Nephron progenitor cell (in vitro differentiated cells): Measurements from ENCODE around the gene KPNA4.

Source experiments
- DNase-seq: peaks from one replicate; pipeline ENCODE4 v3.0.0; 2021
- H3K27ac Mint-ChIP-seq: 2 replicates; pipeline ENCODE4 v1.8.0; 2021; ENCODE audit warnings: mild to moderate bottlenecking, moderate library complexity, mixed read lengths
- H3K27me3 Mint-ChIP-seq: 2 replicates; pipeline ENCODE4 v1.8.0; 2021; ENCODE audit warnings: mild to moderate bottlenecking, low read depth, mixed read lengths; ENCODE audit not compliant: poor library complexity
- H3K36me3 Mint-ChIP-seq: 2 replicates; pipeline ENCODE4 v1.8.0; 2021; ENCODE audit warnings: low read depth, mixed read lengths
- H3K4me1 Mint-ChIP-seq: 2 replicates; pipeline ENCODE4 v1.8.0; 2021; ENCODE audit warnings: mixed read lengths
- H3K4me3 Mint-ChIP-seq: 2 replicates; pipeline ENCODE4 v1.8.0; 2021; ENCODE audit warnings: mild to moderate bottlenecking, moderate library complexity, mixed read lengths
- H3K9me3 Mint-ChIP-seq: 2 replicates; pipeline ENCODE4 v1.8.0; 2021; ENCODE audit warnings: mild to moderate bottlenecking, moderate library complexity, mixed read lengths
- TF ChIP-seq, protein P1 (sequence below): fragments of 200-600 bp; sonication (generic); IDR thresholded peaks from 2 replicates; pipeline ENCODE4 v1.5.0; 2021; ENCODE audit warnings: antibody characterized with exemption

KPNA4 gene

DNA sequence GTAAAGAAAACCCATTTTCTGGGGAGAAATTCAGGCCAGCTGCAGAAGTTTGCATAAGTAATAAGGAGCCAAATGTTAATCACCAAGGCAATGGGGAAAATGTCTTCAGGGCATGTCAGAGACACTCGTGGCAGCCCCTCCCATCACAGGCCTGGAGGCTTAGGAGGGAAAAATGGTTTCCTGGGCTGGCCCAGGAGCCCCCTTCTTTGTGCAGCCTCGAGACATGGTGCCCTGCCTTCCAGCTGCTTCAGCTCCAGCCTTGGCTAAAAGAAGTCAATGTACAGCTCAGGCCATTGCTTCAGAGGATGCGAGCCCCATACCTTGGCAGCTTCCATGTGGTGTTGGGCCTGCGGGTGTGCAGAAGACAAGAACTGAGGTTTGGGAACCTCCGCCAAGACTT, 95.2 kb downstream of the KPNA4 start:
- DNase-seq: no peak
- Mint-ChIP-seq H3K4me3 (no peak overlapping the region), H3K27ac (no peak overlapping the region), H3K36me3 (peaks cover 7% of the 10 kb centered on the region), H3K9me3 (peaks cover 28% of the 10 kb centered on the region), H3K27me3 (peaks cover 7% of the 10 kb centered on the region), H3K4me1 (no peaks in the 10 kb centered on the region)
- TF ChIP-seq, protein P1, sequence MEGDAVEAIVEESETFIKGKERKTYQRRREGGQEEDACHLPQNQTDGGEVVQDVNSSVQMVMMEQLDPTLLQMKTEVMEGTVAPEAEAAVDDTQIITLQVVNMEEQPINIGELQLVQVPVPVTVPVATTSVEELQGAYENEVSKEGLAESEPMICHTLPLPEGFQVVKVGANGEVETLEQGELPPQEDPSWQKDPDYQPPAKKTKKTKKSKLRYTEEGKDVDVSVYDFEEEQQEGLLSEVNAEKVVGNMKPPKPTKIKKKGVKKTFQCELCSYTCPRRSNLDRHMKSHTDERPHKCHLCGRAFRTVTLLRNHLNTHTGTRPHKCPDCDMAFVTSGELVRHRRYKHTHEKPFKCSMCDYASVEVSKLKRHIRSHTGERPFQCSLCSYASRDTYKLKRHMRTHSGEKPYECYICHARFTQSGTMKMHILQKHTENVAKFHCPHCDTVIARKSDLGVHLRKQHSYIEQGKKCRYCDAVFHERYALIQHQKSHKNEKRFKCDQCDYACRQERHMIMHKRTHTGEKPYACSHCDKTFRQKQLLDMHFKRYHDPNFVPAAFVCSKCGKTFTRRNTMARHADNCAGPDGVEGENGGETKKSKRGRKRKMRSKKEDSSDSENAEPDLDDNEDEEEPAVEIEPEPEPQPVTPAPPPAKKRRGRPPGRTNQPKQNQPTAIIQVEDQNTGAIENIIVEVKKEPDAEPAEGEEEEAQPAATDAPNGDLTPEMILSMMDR: no peak

DNA sequence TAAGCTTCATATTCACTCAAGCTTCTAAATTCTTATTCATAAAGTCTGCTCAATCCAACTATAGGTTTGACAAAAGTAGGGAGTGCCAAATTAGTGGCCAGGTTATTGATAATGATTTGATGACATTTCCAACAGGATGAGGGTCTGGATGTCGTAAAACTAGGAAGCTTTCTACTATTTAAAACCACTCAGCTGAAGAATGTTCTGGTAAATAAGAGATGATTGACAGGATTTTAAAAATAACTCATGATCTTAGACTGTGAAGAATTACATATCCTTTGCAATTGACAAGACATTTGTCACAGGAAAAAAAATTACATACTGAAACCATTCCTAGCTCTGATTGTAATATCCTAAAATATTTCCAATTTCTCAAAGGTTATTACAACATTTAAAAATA, 100.4 kb downstream of the KPNA4 start:
- Mint-ChIP-seq H3K9me3 (peaks cover 25% of the 10 kb centered on the region), H3K27me3 (peaks cover 7% of the 10 kb centered on the region), H3K4me1 (no peaks in the 10 kb centered on the region), H3K36me3 (peaks cover 6% of the 10 kb centered on the region), H3K27ac (no peak overlapping the region), H3K4me3 (no peak overlapping the region)
- TF ChIP-seq, protein P1: no peak
- no peak for DNase-seq

DNA sequence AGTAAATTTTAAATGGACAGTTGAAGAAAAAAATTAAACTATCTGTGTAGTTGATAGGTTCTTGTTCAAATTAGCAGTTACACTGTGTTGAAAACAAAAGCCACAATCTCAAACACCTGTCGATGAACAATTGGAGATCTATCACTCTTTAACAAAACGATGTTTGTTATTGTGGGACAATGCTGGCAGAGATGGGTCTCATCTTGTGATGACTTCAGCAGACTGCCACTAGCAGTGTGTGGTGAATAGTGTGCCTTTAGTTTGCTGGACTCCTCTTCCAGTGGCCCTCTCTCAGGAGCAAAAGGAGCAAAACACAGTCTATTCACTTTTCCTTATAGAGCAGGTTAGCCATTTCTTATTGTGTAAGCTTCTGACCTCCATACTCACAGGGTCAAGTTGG, 101.0 kb downstream of the KPNA4 start:
- no peak overlapping the region for H3K4me3 Mint-ChIP-seq
- peaks cover 3% of the 10 kb centered on the region for H3K27me3 Mint-ChIP-seq
- H3K9me3 Mint-ChIP-seq: peaks cover 23% of the 10 kb centered on the region
- no peak overlapping the region for H3K27ac Mint-ChIP-seq
- H3K4me1 Mint-ChIP-seq: no peaks in the 10 kb centered on the region
- TF ChIP-seq, protein P1: no peak
- DNase-seq: no peak
- no peaks in the 10 kb centered on the region for H3K36me3 Mint-ChIP-seq

DNA sequence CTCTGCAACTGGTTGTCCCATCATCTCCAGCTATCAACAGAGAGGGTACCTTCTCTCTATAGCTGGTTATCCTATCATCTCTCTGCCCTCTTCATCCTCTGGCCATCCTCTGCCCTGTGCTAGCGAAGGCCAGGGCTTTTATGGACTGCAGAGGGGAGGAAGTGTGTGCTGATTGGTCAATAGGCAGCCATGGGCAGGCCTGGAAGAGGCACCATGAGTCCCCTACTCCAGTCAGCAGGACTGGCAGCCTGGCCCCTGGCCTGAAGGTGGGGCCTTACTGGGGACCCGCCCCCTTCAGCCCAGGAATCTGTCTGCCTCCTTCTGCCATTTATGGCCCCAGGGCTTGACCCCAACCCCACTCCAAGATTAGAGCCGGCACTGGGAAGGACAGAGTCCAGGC, 105.3 kb downstream of the KPNA4 start:
- Mint-ChIP-seq H3K36me3 (no peaks in the 10 kb centered on the region), H3K4me3 (no peak overlapping the region), H3K9me3 (peaks cover 13% of the 10 kb centered on the region), H3K27me3 (peaks cover 3% of the 10 kb centered on the region), H3K4me1 (no peaks in the 10 kb centered on the region), H3K27ac (no peak overlapping the region)
- DNase-seq: no peak
- TF ChIP-seq, protein P1: no peak

DNA sequence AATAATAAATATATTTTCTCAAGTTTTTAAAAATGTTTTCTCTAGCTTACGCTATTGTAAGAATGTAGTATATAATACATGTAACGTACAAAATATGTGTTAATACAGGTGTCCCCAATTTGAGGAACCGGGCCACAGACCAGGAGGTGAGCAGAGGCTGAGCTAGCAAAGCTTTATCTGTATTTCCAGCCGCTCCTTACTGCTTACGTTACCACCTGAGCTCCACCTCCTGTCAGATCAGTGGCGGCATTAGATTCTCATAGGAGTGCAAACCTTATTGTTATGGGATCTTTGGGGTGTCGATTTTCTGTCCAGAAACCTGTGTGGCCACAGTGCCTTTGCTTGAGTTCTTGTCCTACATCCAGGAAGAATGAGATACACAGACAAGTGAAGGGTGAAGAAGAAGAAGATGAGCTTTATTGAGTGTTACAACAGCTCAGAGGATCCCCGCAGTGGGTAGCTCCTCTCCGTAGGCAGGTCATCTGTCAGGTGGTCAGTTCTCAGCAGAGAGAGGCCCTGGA, 105.9 kb downstream of the KPNA4 start:
- Mint-ChIP-seq H3K27me3 (peaks cover 5% of the 10 kb centered on the region), H3K36me3 (no peaks in the 10 kb centered on the region), H3K27ac (no peak overlapping the region), H3K9me3 (peaks cover 13% of the 10 kb centered on the region), H3K4me1 (no peaks in the 10 kb centered on the region), H3K4me3 (no peak overlapping the region)
- TF ChIP-seq, protein P1: no peak
- DNase-seq: no peak

DNA sequence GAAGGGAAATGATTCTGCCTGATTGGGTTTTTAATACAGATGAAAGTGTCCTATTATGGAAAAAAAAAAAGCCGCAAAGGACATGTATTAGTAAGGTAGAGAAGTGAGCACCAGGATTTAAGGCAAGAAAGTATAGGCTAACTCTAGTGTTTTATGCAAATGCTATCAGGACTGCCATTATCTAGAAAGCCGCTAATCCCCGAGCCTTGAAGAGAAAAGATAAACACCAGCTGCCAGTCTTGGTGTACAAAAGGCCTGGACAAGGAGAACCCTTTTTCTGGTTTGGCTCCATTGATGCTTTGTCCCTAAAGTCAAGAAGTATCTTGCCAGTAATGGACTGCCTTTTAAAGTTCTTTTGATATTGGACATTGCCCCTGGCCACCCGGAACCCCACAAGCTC, 107.2 kb downstream of the KPNA4 start:
- peaks cover 11% of the 10 kb centered on the region for H3K27me3 Mint-ChIP-seq
- H3K27ac Mint-ChIP-seq: no peak overlapping the region
- H3K4me1 Mint-ChIP-seq: no peaks in the 10 kb centered on the region
- TF ChIP-seq, protein P1: no peak
- H3K9me3 Mint-ChIP-seq: peaks cover 13% of the 10 kb centered on the region
- no peaks in the 10 kb centered on the region for H3K36me3 Mint-ChIP-seq
- no peak for DNase-seq
- no peak overlapping the region for H3K4me3 Mint-ChIP-seq
